SK-N-SH (cell line): ENCODE data around the gene IDH3G. TPM values are rescaled to one million over a fixed set of nuclear protein-coding genes. Genes with fewer than 3 reads are reported as not detected.

Experiments
- CTCF ChIA-PET: fragments of 300-600, 350-600 bp; formaldehyde crosslinking; extraction: SDS; loops from one replicate; lab custom pipeline; 2021; lab: Yijun Ruan, JAX
- POLR2A ChIA-PET: fragments of 350-600 bp; sonication (Branson Sonifier 250); formaldehyde crosslinking; extraction: SDS; loops from one replicate; lab custom pipeline; 2020; ENCODE audit warnings: antibody characterized with exemption, inconsistent platforms; lab: Yijun Ruan, JAX
- DNase-seq: peaks from one replicate; pipeline ENCODE4 v3.0.0; 2012
- H2AFZ ChIP-seq: fragments of 200-600 bp; sonication (generic); 2 replicates; pipeline ENCODE4 v1.8.1; 2016; ENCODE audit warnings: antibody characterized with exemption, mild to moderate bottlenecking, low read depth
- H3F3A ChIP-seq: fragments of 200-600 bp; sonication (generic); replicated peaks from 2 replicates; pipeline ENCODE3; 2016; ENCODE audit warnings: antibody characterized with exemption, mild to moderate bottlenecking; ENCODE audit not compliant: insufficient read depth
- H3K27ac ChIP-seq, 2 experiments: fragments of 200-500 bp in 1 of 2; fragments of 200-600 bp in 1 of 2; sonication (Bioruptor generic) in 1 of 2; sonication (generic), shearing (Covaris generic) in 1 of 2; 2 replicates each; pipeline versions ENCODE4 v1.5.1 to v1.6.1; 2014 to 2016; ENCODE audit warnings: low read depth in 2 of 2, inconsistent platforms in 1 of 2, low read length in 1 of 2, mild to moderate bottlenecking in 1 of 2, mixed read lengths in 1 of 2
- H3K27me3 ChIP-seq: fragments of 200-600 bp; sonication (generic), shearing (Covaris generic); 2 replicates; pipeline ENCODE4 v1.6.1; 2016; ENCODE audit warnings: mixed run types; ENCODE audit not compliant: insufficient read depth
- H3K36me3 ChIP-seq, 2 experiments: fragments of 200-500 bp in 1 of 2; fragments of 200-600 bp in 1 of 2; sonication (Bioruptor generic) in 1 of 2; sonication (generic) in 1 of 2; replicated peaks in 1 of 2; 2 replicates each; pipeline versions ENCODE3 to v1.5.1; 2014 to 2016; ENCODE audit warnings: low read length in 1 of 2, mild to moderate bottlenecking in 1 of 2; ENCODE audit not compliant: insufficient read depth in 2 of 2, control insufficient read depth in 1 of 2
- H3K4me1 ChIP-seq, 2 experiments: fragments of 200-500 bp in 1 of 2; fragments of 200-600 bp in 1 of 2; sonication (Bioruptor generic) in 1 of 2; sonication (generic), shearing (Covaris generic) in 1 of 2; 2 replicates each; pipeline versions ENCODE4 v1.5.1 to v1.6.1; 2014 to 2016; ENCODE audit warnings: low read depth in 1 of 2, low read length in 1 of 2, mixed run types in 1 of 2; ENCODE audit not compliant: insufficient read depth in 2 of 2, control insufficient read depth in 1 of 2
- H3K4me2 ChIP-seq: fragments of 200-600 bp; sonication (generic), shearing (Covaris generic); 2 replicates; pipeline ENCODE4 v1.6.1; 2017; ENCODE audit warnings: mixed run types
- H3K4me3 ChIP-seq, 2 experiments: fragments of 200-500 bp in 1 of 2; fragments of 200-600 bp in 1 of 2; sonication (Bioruptor generic) in 1 of 2; sonication (generic), shearing (Covaris generic) in 1 of 2; 2 replicates each; pipeline versions ENCODE4 v1.5.1 to v1.8.1; 2014 to 2016; ENCODE audit warnings: low read depth in 2 of 2, inconsistent platforms in 1 of 2, low read length in 1 of 2, mild to moderate bottlenecking in 1 of 2, mixed read lengths in 1 of 2, moderate library complexity in 1 of 2
- H3K79me2 ChIP-seq: fragments of 200-600 bp; sonication (generic); 2 replicates; pipeline ENCODE4 v1.8.1; 2017; ENCODE audit warnings: mild to moderate bottlenecking; ENCODE audit not compliant: insufficient read depth
- H3K9ac ChIP-seq: fragments of 200-600 bp; sonication (generic); 2 replicates; pipeline ENCODE4 v1.6.1; 2017; ENCODE audit warnings: mixed run types
- H3K9me2 ChIP-seq: fragments of 200-600 bp; sonication (generic); 2 replicates; pipeline ENCODE4 v1.6.1; 2017; ENCODE audit warnings: mixed run types
- H3K9me3 ChIP-seq: fragments of 200-600 bp; sonication (generic); 2 replicates; pipeline ENCODE4 v1.6.1; 2017; ENCODE audit warnings: mixed run types, mild to moderate bottlenecking, moderate library complexity
- H4K20me1 ChIP-seq: fragments of 200-600 bp; sonication (generic); 2 replicates; pipeline ENCODE4 v1.6.1; 2017; ENCODE audit warnings: mild to moderate bottlenecking, mixed run types; ENCODE audit not compliant: insufficient read depth
- CHD2 ChIP-seq: fragments of 150-350 bp; IDR thresholded peaks from 2 replicates; pipeline ENCODE4 v1.6.1; 2018; ENCODE audit warnings: low read length; ENCODE audit not compliant: partially characterized antibody
- FOSL2 ChIP-seq: IDR thresholded peaks from 2 replicates; pipeline ENCODE4 v1.4.0; 2012; ENCODE audit warnings: low read depth, mild to moderate bottlenecking, moderate library complexity, borderline replicate concordance
- JUND ChIP-seq: IDR thresholded peaks from 2 replicates; pipeline ENCODE4 v1.4.0; 2012
- MEF2A ChIP-seq: IDR thresholded peaks from 2 replicates; pipeline ENCODE4 v1.4.0; 2012; ENCODE audit warnings: low read depth, borderline replicate concordance
- MXI1 ChIP-seq: IDR thresholded peaks from 2 replicates; pipeline ENCODE4 v1.6.1; 2012; ENCODE audit warnings: mild to moderate bottlenecking, low read depth, low read length, improper control_type of control experiment
- NRF1 ChIP-seq: IDR thresholded peaks from 2 replicates; pipeline ENCODE4 v1.6.1; 2012; ENCODE audit warnings: low read depth, mild to moderate bottlenecking, low read length
- POLR2AphosphoS5 ChIP-seq: IDR thresholded peaks from 2 replicates; pipeline ENCODE4 v1.6.1; 2012; ENCODE audit warnings: low read depth, low read length
- RAD21 ChIP-seq: IDR thresholded peaks from 2 replicates; pipeline ENCODE4 v1.6.1; 2012; ENCODE audit warnings: mild to moderate bottlenecking, low read length
- RFX5 ChIP-seq: IDR thresholded peaks from 2 replicates; pipeline ENCODE4 v1.6.1; 2012; ENCODE audit warnings: mild to moderate bottlenecking, improper control_type of control experiment, low read length
- RXRA ChIP-seq: IDR thresholded peaks from 2 replicates; pipeline ENCODE4 v1.4.0; 2012; ENCODE audit warnings: low read depth, mild to moderate bottlenecking, borderline replicate concordance
- TEAD4 ChIP-seq: IDR thresholded peaks from 2 replicates; pipeline ENCODE4 v1.4.0; 2012; ENCODE audit warnings: mild to moderate bottlenecking, borderline replicate concordance; ENCODE audit not compliant: insufficient read depth
- YY1 ChIP-seq: IDR thresholded peaks from 2 replicates; pipeline ENCODE4 v1.4.0; 2012; ENCODE audit warnings: low read depth, mild to moderate bottlenecking
- WGBS: methylation state at CpG from one replicate; pipeline ENCODE4 v1.1.6; 2017; ENCODE audit warnings: low lambda C conversion rate; 5-methylcytosine and 5-hydroxymethylcytosine counted together
- polyA plus RNA-seq, 3 experiments: library from polyadenylated mRNA; depleted of rRNA; stranded (reverse); fragments of >200 nt; gene quantifications; 2 replicates each; pipeline ENCODE4 v1.2.3, GENCODE V29; 2012
- TF ChIP-seq, protein P1 (sequence below): IDR thresholded peaks from 2 replicates; pipeline ENCODE4 v1.4.0; 2012; ENCODE audit warnings: low read depth, borderline replicate concordance
- TF ChIP-seq, protein P2 (sequence below): fragments of 150-350 bp; IDR thresholded peaks from 2 replicates; pipeline ENCODE4 v1.6.1; 2016; ENCODE audit warnings: mild to moderate bottlenecking, low read depth, low read length

The IDH3G gene
- polyA plus RNA-seq, 1 of the 3 experiments (the other 2 are of a cell fraction): 107 TPM

DNA sequence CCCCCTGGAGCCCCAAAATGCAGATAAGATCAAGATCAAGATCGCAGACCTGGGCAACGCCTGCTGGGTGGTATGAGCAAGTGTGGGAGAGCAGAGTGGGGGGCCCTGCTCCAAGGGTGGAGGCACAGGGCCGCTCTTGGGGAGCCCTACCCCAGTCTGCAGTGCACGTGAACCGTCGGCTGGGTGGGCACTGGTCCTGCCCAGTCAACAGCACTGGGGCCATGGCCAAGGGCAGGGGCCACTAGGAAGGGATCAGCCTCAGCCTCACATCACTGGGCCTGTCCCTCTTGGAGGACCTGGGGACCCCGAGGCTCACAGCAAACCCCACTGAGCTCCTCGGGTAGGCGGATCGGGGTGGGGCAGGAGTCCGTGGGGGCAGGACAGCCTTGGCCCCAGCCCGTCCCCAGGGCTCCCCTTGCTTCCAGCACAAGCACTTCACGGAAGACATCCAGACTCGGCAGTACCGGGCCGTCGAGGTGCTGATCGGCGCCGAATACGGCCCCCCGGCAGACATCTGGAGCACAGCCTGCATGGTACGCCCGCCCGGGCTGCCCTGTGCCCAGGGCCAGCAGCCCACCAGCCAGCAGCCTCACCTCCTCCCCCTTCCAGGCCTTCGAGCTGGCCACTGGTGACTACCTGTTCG lies 9.7 kb downstream of the IDH3G start:
- no peaks in the 10 kb centered on the region for H3K9me2 ChIP-seq
- H3K27me3 ChIP-seq: peaks cover 7% of the 10 kb centered on the region; the same call in 1 of the 2 replicates
- no peak overlapping the region for H3K9ac ChIP-seq
- H2AFZ ChIP-seq: no peak overlapping the region
- WGBS: 100% methylated on average over 2 of the region's 27 CpGs
- peak overlapping the region in 1 of 2 experiments; percentile 50; a peak in 2 of 4 replicates for H3K27ac ChIP-seq
- peaks cover 0 to 19% of the 10 kb centered on the region in 2 experiments; a peak in 1 of 4 replicates for H3K4me1 ChIP-seq
- H3K4me2 ChIP-seq: no peak overlapping the region
- ChIA-PET CTCF (interaction anchor here (1.0 to 1.5 kb wide), 2 partner anchors 21 to 168 kb away, joined by 3 to 4 read pairs; no protein-coding TSS in a partner anchor), POLR2A (no interaction called here)
- TF ChIP-seq, protein P1, sequence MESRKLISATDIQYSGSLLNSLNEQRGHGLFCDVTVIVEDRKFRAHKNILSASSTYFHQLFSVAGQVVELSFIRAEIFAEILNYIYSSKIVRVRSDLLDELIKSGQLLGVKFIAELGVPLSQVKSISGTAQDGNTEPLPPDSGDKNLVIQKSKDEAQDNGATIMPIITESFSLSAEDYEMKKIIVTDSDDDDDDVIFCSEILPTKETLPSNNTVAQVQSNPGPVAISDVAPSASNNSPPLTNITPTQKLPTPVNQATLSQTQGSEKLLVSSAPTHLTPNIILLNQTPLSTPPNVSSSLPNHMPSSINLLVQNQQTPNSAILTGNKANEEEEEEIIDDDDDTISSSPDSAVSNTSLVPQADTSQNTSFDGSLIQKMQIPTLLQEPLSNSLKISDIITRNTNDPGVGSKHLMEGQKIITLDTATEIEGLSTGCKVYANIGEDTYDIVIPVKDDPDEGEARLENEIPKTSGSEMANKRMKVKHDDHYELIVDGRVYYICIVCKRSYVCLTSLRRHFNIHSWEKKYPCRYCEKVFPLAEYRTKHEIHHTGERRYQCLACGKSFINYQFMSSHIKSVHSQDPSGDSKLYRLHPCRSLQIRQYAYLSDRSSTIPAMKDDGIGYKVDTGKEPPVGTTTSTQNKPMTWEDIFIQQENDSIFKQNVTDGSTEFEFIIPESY: no peak
- TF ChIP-seq, protein P2, sequence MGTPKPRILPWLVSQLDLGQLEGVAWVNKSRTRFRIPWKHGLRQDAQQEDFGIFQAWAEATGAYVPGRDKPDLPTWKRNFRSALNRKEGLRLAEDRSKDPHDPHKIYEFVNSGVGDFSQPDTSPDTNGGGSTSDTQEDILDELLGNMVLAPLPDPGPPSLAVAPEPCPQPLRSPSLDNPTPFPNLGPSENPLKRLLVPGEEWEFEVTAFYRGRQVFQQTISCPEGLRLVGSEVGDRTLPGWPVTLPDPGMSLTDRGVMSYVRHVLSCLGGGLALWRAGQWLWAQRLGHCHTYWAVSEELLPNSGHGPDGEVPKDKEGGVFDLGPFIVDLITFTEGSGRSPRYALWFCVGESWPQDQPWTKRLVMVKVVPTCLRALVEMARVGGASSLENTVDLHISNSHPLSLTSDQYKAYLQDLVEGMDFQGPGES: no peak
- TF ChIP-seq RAD21 (no peak), RXRA (no peak), TEAD4 (no peak), JUND (no peak), MEF2A (no peak), MXI1 (no peak), NRF1 (no peak), RFX5 (no peak), POLR2AphosphoS5 (no peak)
- DNase-seq: no peak
- no peaks in the 10 kb centered on the region for H3K9me3 ChIP-seq
- no peaks in the 10 kb centered on the region for H3F3A ChIP-seq
- peaks cover 0 to 6% of the 10 kb centered on the region in 2 experiments for H3K36me3 ChIP-seq
- no peak overlapping the region for H3K4me3 ChIP-seq
- H3K79me2 ChIP-seq: no peaks in the 10 kb centered on the region
- no peaks in the 10 kb centered on the region for H4K20me1 ChIP-seq

DNA sequence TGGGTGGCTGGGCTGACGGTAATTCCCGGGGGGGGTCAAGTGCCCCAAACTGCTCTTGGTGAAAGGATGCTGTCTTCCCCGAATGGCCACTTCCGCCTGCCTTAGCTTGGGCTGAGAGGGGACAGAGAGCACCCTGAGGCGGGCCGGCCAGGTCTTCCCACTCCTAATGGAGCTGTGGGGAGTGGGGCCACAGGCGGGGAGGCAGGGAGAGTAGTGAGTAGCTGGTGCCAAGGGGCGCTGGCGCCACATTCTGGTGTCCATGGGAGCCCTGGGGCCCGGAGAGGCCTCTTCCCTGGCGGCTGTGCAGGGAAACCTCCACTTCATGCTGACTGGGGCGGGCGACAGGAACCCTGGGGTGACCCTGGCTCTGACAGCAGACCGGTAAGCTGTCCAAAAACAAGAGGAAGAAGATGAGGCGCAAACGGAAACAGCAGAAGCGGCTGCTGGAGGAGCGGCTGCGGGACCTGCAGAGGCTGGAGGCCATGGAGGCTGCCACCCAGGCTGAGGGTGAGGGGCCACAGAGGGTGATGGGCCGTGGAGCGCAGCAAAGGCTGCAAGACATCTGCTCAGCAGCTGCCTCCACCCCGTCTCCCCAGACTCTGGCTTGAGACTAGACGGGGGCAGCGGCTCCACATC lies 10.7 kb downstream of the IDH3G start:
- Histone ChIP-seq H3K9ac (no peak overlapping the region), H3K9me2 (no peaks in the 10 kb centered on the region), H3K4me2 (no peak overlapping the region), H3K4me1 (peaks cover 0 to 19% of the 10 kb centered on the region in 2 experiments; a peak in 1 of 4 replicates)
- 58% methylated on average over 12 of the region's 24 CpGs for WGBS
- TF ChIP-seq CHD2 (no peak), YY1 (no peak), FOSL2 (no peak)
- TF ChIP-seq, all 33 proteins: peak for 0
- ChIA-PET POLR2A (no interaction called here), CTCF (interaction anchor here (1.5 to 1.7 kb wide), 2 partner anchors 139 to 169 kb away, joined by 4 to 6 read pairs; no protein-coding TSS in a partner anchor)
- Histone ChIP-seq H3K36me3 (peaks cover 0 to 6% of the 10 kb centered on the region in 2 experiments), H2AFZ (no peak overlapping the region), H4K20me1 (no peaks in the 10 kb centered on the region), H3F3A (no peaks in the 10 kb centered on the region), H3K27me3 (0 out of 2 replicates have a peak, but pooled peaks cover 7% of the 10 kb centered on the region), H3K27ac (peak overlapping the region in 1 of 2 experiments; percentile 50; a peak in 2 of 4 replicates), H3K79me2 (no peaks in the 10 kb centered on the region), H3K9me3 (no peaks in the 10 kb centered on the region), H3K4me3 (no peak overlapping the region)
- peak; percentile 73 for DNase-seq
